CD14-positive monocyte (primary cell): ENCODE results near the gene ADAM23. TPM values are rescaled to one million over a fixed set of nuclear protein-coding genes. Genes with fewer than 3 reads are reported as not detected.

ENCODE experiments used
- DNase-seq, 3 donors: peaks; one replicate each; pipeline ENCODE4 v3.0.0-alpha.2; 2011 to 2022
- H2AFZ ChIP-seq: 2 replicates; pipeline ENCODE4 v1.6.0; 2012; ENCODE audit warnings: mild to moderate bottlenecking, low read depth, low read length, inconsistent platforms; ENCODE audit not compliant: insufficient read depth, poor library complexity, severe bottlenecking
- H3K27ac ChIP-seq, 2 donors: 1 replicate in 1 of 2; 2 replicates in 1 of 2; pipeline ENCODE4 v1.5.1; 2012 to 2013; ENCODE audit warnings: low read length in 2 of 2, control low read depth in 1 of 2, inconsistent platforms in 1 of 2, low read depth in 1 of 2, mild to moderate bottlenecking in 1 of 2
- H3K27me3 ChIP-seq, 2 donors: one replicate each; pipeline versions ENCODE4 v1.6.0 to v1.6.1; 2011 to 2013; ENCODE audit warnings: low read length in 2 of 2; ENCODE audit not compliant: control insufficient read depth in 2 of 2, insufficient read depth in 2 of 2
- H3K36me3 ChIP-seq, 2 donors: replicated peaks in 1 of 2; 1 replicate in 1 of 2; 2 replicates in 1 of 2; pipeline versions ENCODE4 v1.5.1 to v1.6.1; 2012 to 2013; ENCODE audit warnings: low read length in 2 of 2, control low read depth in 1 of 2, inconsistent platforms in 1 of 2, mild to moderate bottlenecking in 1 of 2; ENCODE audit not compliant: insufficient read depth in 2 of 2, control insufficient read depth in 1 of 2
- H3K4me1 ChIP-seq, 2 donors: 1 replicate in 1 of 2; 2 replicates in 1 of 2; pipeline versions ENCODE4 v1.5.1 to v1.6.1; 2012 to 2013; ENCODE audit warnings: low read length in 2 of 2, control low read depth in 1 of 2, inconsistent platforms in 1 of 2, mild to moderate bottlenecking in 1 of 2, moderate library complexity in 1 of 2; ENCODE audit not compliant: insufficient read depth in 2 of 2, control insufficient read depth in 1 of 2
- H3K4me2 ChIP-seq: replicated peaks from 2 replicates; pipeline ENCODE3; 2012; ENCODE audit warnings: low read length, moderate library complexity, mild to moderate bottlenecking; ENCODE audit not compliant: poor library complexity, severe bottlenecking; ENCODE audit errors: extremely low read depth
- H3K4me3 ChIP-seq, 3 experiments: fragments of 200-600 bp in 1 of 3; sonication (generic) in 1 of 3; replicated peaks in 1 of 3; 1 replicate in 2 of 3; 2 replicates in 1 of 3; pipeline ENCODE4 v1.5.1; 2011 to 2013; ENCODE audit warnings: low read length in 3 of 3, mild to moderate bottlenecking in 3 of 3, control low read depth in 2 of 3, low read depth in 2 of 3, inconsistent platforms in 1 of 3, moderate library complexity in 1 of 3
- H3K79me2 ChIP-seq: 2 replicates; pipeline ENCODE4 v1.6.0; 2012; ENCODE audit warnings: mild to moderate bottlenecking, control low read depth, inconsistent platforms, low read length, moderate library complexity; ENCODE audit not compliant: insufficient read depth
- H3K9ac ChIP-seq: 2 replicates; pipeline ENCODE4 v1.6.0; 2017; ENCODE audit warnings: low read length, mild to moderate bottlenecking; ENCODE audit not compliant: insufficient read depth, poor library complexity, severe bottlenecking
- H3K9me3 ChIP-seq, 2 donors: replicated peaks in 1 of 2; 1 replicate in 1 of 2; 2 replicates in 1 of 2; pipeline versions ENCODE4 v1.5.1 to v1.6.1; 2012 to 2013; ENCODE audit warnings: low read length in 2 of 2, control low read depth in 1 of 2; ENCODE audit not compliant: control insufficient read depth in 1 of 2, insufficient read depth in 1 of 2
- H4K20me1 ChIP-seq: 2 replicates; pipeline ENCODE4 v1.6.0; 2012; ENCODE audit warnings: mild to moderate bottlenecking, low read length, control low read depth, moderate library complexity; ENCODE audit not compliant: insufficient read depth
- H3K27ac Mint-ChIP-seq, 7 donors: one replicate each; pipeline ENCODE4 v1.8.0; 2020; ENCODE audit warnings: mild to moderate bottlenecking in 7 of 7, mixed read lengths in 7 of 7, moderate library complexity in 6 of 7, inconsistent platforms in 2 of 7
- H3K27me3 Mint-ChIP-seq, 3 donors: one replicate each; pipeline ENCODE4 v1.8.0; 2021 to 2022; ENCODE audit warnings: low read depth in 3 of 3, mild to moderate bottlenecking in 3 of 3, mixed read lengths in 3 of 3, moderate library complexity in 3 of 3, inconsistent platforms in 1 of 3
- H3K36me3 Mint-ChIP-seq, 2 donors: one replicate each; pipeline ENCODE4 v1.8.0; 2020; ENCODE audit warnings: mixed read lengths in 2 of 2, inconsistent platforms in 1 of 2, mild to moderate bottlenecking in 1 of 2
- H3K4me1 Mint-ChIP-seq: one replicate; pipeline ENCODE4 v1.8.0; 2020; ENCODE audit warnings: mild to moderate bottlenecking, mixed read lengths
- H3K4me3 Mint-ChIP-seq, 2 donors: one replicate each; pipeline ENCODE4 v1.8.0; 2020; ENCODE audit warnings: mild to moderate bottlenecking in 2 of 2, mixed read lengths in 2 of 2, moderate library complexity in 1 of 2
- H3K9me3 Mint-ChIP-seq, 7 donors: one replicate each; pipeline ENCODE4 v1.8.0; 2020 to 2022; ENCODE audit warnings: mixed read lengths in 7 of 7, mild to moderate bottlenecking in 6 of 7, moderate library complexity in 6 of 7, inconsistent platforms in 2 of 7
- CTCF ChIP-seq: fragments of 200-600 bp; IDR thresholded peaks from one replicate; pipeline ENCODE4 v1.8.0; 2022; ENCODE audit warnings: antibody characterized with exemption, mild to moderate bottlenecking
- WGBS: methylation state at CpG from one replicate; pipeline ENCODE4 v1.1.5; 2013; ENCODE audit warnings: missing lambda C conversion rate; ENCODE audit not compliant: insufficient coverage; 5-methylcytosine and 5-hydroxymethylcytosine counted together
- intact Hi-C, 2 donors: fragments of 100-400 bp; cut with micrococcal nuclease; formaldehyde crosslinking; loops; one replicate each; pipeline versions ENCODE4 v1.15.0 to v1.15.1; 2023
- polyA plus RNA-seq, 3 donors: library from polyadenylated mRNA; depleted of rRNA in 1 of 3; unstranded in 2 of 3; stranded (reverse) in 1 of 3; fragments of 300-500 nt in 2 of 3; fragments of >200 nt in 1 of 3; fragmentation: Illumina TruSeq in 2 of 3; gene quantifications; 1 replicate in 2 of 3; 2 replicates in 1 of 3; pipeline ENCODE4 v1.2.3, GENCODE V29; 2012 to 2021

Gene ADAM23
- polyA plus RNA-seq, 3 donors, result not detected

- Mint-ChIP-seq H3K27me3 (peaks cover 2 to 6% (median 2%) of the 10 kb centered on the region in 3 donors), H3K9me3 (peaks cover 0 to 11% (median 2%) of the 10 kb centered on the region in 7 donors), H3K36me3 (no peaks in the 10 kb centered on the region), H3K27ac (no peak overlapping the region), H3K4me1 (no peaks in the 10 kb centered on the region), H3K4me3 (no peak overlapping the region)
- no peak for TF ChIP-seq CTCF
- Histone ChIP-seq H3K9me3 (peaks cover 0 to 8% of the 10 kb centered on the region in 2 donors), H3K9ac (no peak overlapping the region), H2AFZ (no peak overlapping the region), H3K4me2 (no peak overlapping the region), H3K36me3 (no peaks in the 10 kb centered on the region), H4K20me1 (no peaks in the 10 kb centered on the region), H3K79me2 (no peaks in the 10 kb centered on the region), H3K27ac (no peak overlapping the region), H3K4me1 (no peaks in the 10 kb centered on the region), H3K27me3 (no peaks in the 10 kb centered on the region), H3K4me3 (no peak overlapping the region)
- no CpG with 5 or more reads among the region's 5 CpGs for WGBS
- no peak for DNase-seq
- intact Hi-C loops, result no loop called here
Observed at GRCh38 chr2:206463685-206464084, 20.4 kb downstream of the ADAM23 start.

GRCh38 chr2:206464597-206464996, 21.3 kb downstream of the ADAM23 start:
- no peak overlapping the region for H3K9ac ChIP-seq
- no peak for TF ChIP-seq CTCF
- no peak overlapping the region for H3K4me2 ChIP-seq
- no peak overlapping the region for H3K4me3 Mint-ChIP-seq
- no peak for DNase-seq
- H3K27ac ChIP-seq, result no peak overlapping the region
- H3K4me1 ChIP-seq, result no peaks in the 10 kb centered on the region
- peaks cover 0 to 8% of the 10 kb centered on the region in 2 donors for H3K9me3 ChIP-seq
- no peaks in the 10 kb centered on the region for H3K4me1 Mint-ChIP-seq
- H3K36me3 ChIP-seq, result no peaks in the 10 kb centered on the region
- WGBS, result no CpG with 5 or more reads among the region's 2 CpGs
- H3K79me2 ChIP-seq, result no peaks in the 10 kb centered on the region
- no peaks in the 10 kb centered on the region for H4K20me1 ChIP-seq
- no peaks in the 10 kb centered on the region for H3K27me3 ChIP-seq
- H3K4me3 ChIP-seq, result no peak overlapping the region
- intact Hi-C loops, result no loop called here
- H3K27ac Mint-ChIP-seq, result no peak overlapping the region
- H3K9me3 Mint-ChIP-seq, result peaks cover 0 to 11% (median 2%) of the 10 kb centered on the region in 7 donors
- H3K27me3 Mint-ChIP-seq, result peaks cover 2 to 6% (median 2%) of the 10 kb centered on the region in 3 donors
- H2AFZ ChIP-seq, result no peak overlapping the region
- H3K36me3 Mint-ChIP-seq, result no peaks in the 10 kb centered on the region
